Measurements from ENCODE around the gene CLIP1. TPM values are rescaled to one million over a fixed set of nuclear protein-coding genes. Genes with fewer than 3 reads are reported as not detected.

CLIP1 gene
- polyA plus RNA-seq, 1 of the 3 experiments (the other 2 are of a cell fraction), result 33.9 TPM

DNA sequence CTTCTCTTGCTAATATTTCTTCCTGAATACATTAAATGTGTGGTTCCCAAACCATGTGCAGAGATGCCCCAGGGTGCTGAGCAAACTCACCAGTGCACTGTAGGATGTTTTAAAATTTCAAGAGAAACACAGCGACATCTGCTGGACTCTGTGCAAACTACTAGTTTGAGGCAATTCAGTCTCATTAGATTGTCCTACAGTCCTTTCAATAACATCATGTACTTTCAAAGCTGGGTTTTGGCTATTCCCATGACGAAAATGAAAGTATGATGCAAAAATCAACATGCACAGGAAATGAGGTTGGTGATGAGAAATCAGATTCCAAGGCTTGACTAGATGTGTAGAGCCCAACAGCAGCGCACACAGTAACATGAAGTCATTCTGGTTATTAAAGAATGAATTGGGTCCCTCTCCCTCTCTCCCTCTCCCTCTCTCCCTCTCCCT is 66.3 kb downstream of the CLIP1 start:
- CTCF ChIA-PET, result interaction anchor here (0.5 to 4.0 kb wide), 63 partner anchors 10 to 895 kb away, joined by 3 to 50 read pairs (median 4); partner anchors contain the start of genes DIABLO and LRRC43

DNA sequence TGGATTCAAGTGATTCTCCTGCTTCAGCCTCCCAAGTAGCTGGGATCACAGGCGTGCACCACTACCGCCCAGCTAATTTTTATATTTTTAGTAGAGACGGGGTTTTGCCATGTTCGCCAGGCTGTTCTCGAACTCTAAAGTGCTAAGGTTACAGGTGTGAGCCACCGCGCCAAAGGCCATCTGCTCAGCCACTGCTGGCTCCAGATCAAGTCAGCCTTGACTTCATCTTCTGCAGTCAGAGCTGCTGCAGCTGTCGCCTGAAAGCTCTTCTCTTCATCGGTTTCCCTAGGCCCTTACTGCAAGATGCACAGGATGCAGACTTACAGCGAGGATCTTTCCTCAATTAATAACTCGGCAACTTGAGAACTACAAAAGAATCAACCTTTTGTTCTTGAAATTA is 66.8 kb downstream of the CLIP1 start:
- H3K27ac ChIP-seq (ENCODE audit: low read depth in 2 of 2, low read length in 1 of 2), result 0 out of 4 replicates have a peak overlapping the region, but pooled peaks of 1 of the 2 experiments have one; percentile 44
- peaks cover 14% of the 10 kb centered on the region for H3F3A ChIP-seq (replicated peaks; ENCODE audit: insufficient read depth)
- ChIA-PET POLR2A (interaction anchor here (0.6 kb wide), 2 partner anchors 146 to 245 kb away, joined by 3 to 4 read pairs; no protein-coding TSS in a partner anchor), CTCF (interaction anchor here (0.6 to 4.0 kb wide), 59 partner anchors 9 to 895 kb away, joined by 3 to 50 read pairs (median 5); partner anchors contain the start of genes DIABLO and LRRC43)
- DNase-seq, result peak; percentile 14
- H3K4me1 ChIP-seq (ENCODE audit: control insufficient read depth in 1 of 2, insufficient read depth in 2 of 2, low read depth in 1 of 2, low read length in 1 of 2), result peaks cover 0 to 7% of the 10 kb centered on the region in 2 experiments; a peak in 2 of 4 replicates
- no peak for TF ChIP-seq FOXJ3 (CRISPR knock-in tag; IDR thresholded peaks at IDR 0.05)
- no peak for TF ChIP-seq TEAD4 (IDR thresholded peaks at IDR 0.05; ENCODE audit: borderline replicate concordance, insufficient read depth)
- TF ChIP-seq, protein P1, sequence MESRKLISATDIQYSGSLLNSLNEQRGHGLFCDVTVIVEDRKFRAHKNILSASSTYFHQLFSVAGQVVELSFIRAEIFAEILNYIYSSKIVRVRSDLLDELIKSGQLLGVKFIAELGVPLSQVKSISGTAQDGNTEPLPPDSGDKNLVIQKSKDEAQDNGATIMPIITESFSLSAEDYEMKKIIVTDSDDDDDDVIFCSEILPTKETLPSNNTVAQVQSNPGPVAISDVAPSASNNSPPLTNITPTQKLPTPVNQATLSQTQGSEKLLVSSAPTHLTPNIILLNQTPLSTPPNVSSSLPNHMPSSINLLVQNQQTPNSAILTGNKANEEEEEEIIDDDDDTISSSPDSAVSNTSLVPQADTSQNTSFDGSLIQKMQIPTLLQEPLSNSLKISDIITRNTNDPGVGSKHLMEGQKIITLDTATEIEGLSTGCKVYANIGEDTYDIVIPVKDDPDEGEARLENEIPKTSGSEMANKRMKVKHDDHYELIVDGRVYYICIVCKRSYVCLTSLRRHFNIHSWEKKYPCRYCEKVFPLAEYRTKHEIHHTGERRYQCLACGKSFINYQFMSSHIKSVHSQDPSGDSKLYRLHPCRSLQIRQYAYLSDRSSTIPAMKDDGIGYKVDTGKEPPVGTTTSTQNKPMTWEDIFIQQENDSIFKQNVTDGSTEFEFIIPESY (IDR thresholded peaks at IDR 0.05; ENCODE audit: borderline replicate concordance, low read depth), result no peak
- peaks cover 28 to 45% of the 10 kb centered on the region in 2 experiments for H3K36me3 ChIP-seq (replicated peaks in 1 of 2; ENCODE audit: control insufficient read depth in 1 of 2, insufficient read depth in 2 of 2, low read length in 1 of 2)
- WGBS (ENCODE audit: low lambda C conversion rate), result 62% methylated on average over 5 of the region's 11 CpGs
- no peak overlapping the region for H2AFZ ChIP-seq (ENCODE audit: low read depth)
- H3K9me2 ChIP-seq, result no peaks in the 10 kb centered on the region
- H3K9me3 ChIP-seq, result no peaks in the 10 kb centered on the region
- no peaks in the 10 kb centered on the region for H3K79me2 ChIP-seq (ENCODE audit: insufficient read depth)
- H3K4me2 ChIP-seq, result no peak overlapping the region
- H3K27me3 ChIP-seq (ENCODE audit: insufficient read depth), result no peaks in the 10 kb centered on the region
- no peak overlapping the region for H3K9ac ChIP-seq
- H4K20me1 ChIP-seq (ENCODE audit: insufficient read depth), result no peaks in the 10 kb centered on the region
- no peak overlapping the region for H3K4me3 ChIP-seq (ENCODE audit: low read depth in 2 of 2, low read length in 1 of 2)

More for the DNA sequence above, 66.3 kb downstream of the CLIP1 start:
- POLR2A ChIA-PET, result no interaction called here
- Histone ChIP-seq H3K4me2 (no peak overlapping the region), H3K9ac (no peak overlapping the region), H3K79me2 (ENCODE audit: insufficient read depth) (no peaks in the 10 kb centered on the region), H3K9me2 (no peaks in the 10 kb centered on the region), H3K4me1 (ENCODE audit: control insufficient read depth in 1 of 2, insufficient read depth in 2 of 2, low read depth in 1 of 2, low read length in 1 of 2) (peaks cover 0 to 7% of the 10 kb centered on the region in 2 experiments; a peak in 2 of 4 replicates), H4K20me1 (ENCODE audit: insufficient read depth) (no peaks in the 10 kb centered on the region), H3K4me3 (ENCODE audit: low read depth in 2 of 2, low read length in 1 of 2) (no peak overlapping the region; a peak in 1 of 4 replicates), H3K27me3 (ENCODE audit: insufficient read depth) (no peaks in the 10 kb centered on the region), H3K27ac (ENCODE audit: low read depth in 2 of 2, low read length in 1 of 2) (no peak overlapping the region), H3F3A (replicated peaks; ENCODE audit: insufficient read depth) (peaks cover 9% of the 10 kb centered on the region), H3K9me3 (no peaks in the 10 kb centered on the region), H2AFZ (ENCODE audit: low read depth) (no peak overlapping the region), H3K36me3 (replicated peaks in 1 of 2; ENCODE audit: control insufficient read depth in 1 of 2, insufficient read depth in 2 of 2, low read length in 1 of 2) (peaks cover 33 to 44% of the 10 kb centered on the region in 2 experiments)
- peak; percentile 77 for DNase-seq
- 37% methylated on average over 3 of the region's 3 CpGs for WGBS (ENCODE audit: low lambda C conversion rate)
- TF ChIP-seq RAD21 (IDR thresholded peaks at IDR 0.05; ENCODE audit: low read length) (peak; percentile 86), POLR2AphosphoS5 (IDR thresholded peaks at IDR 0.05; ENCODE audit: low read depth, low read length) (no peak), SMC3 (IDR thresholded peaks at IDR 0.05; ENCODE audit: low read depth, low read length) (peak; percentile 65; the same call in 1 of the 2 replicates), MXI1 (IDR thresholded peaks at IDR 0.05; ENCODE audit: low read depth, low read length) (peak; percentile 75; the same call in 1 of the 2 replicates), CHD2 (IDR thresholded peaks at IDR 0.05; ENCODE audit: low read length, partially characterized antibody) (no peak), RCOR1 (IDR thresholded peaks at IDR 0.05; ENCODE audit: low read length) (0 out of 2 replicates have a peak, but pooled peaks have one; percentile 24)
- TF ChIP-seq, protein P2, sequence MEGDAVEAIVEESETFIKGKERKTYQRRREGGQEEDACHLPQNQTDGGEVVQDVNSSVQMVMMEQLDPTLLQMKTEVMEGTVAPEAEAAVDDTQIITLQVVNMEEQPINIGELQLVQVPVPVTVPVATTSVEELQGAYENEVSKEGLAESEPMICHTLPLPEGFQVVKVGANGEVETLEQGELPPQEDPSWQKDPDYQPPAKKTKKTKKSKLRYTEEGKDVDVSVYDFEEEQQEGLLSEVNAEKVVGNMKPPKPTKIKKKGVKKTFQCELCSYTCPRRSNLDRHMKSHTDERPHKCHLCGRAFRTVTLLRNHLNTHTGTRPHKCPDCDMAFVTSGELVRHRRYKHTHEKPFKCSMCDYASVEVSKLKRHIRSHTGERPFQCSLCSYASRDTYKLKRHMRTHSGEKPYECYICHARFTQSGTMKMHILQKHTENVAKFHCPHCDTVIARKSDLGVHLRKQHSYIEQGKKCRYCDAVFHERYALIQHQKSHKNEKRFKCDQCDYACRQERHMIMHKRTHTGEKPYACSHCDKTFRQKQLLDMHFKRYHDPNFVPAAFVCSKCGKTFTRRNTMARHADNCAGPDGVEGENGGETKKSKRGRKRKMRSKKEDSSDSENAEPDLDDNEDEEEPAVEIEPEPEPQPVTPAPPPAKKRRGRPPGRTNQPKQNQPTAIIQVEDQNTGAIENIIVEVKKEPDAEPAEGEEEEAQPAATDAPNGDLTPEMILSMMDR (IDR thresholded peaks at IDR 0.05), result peak; percentile 88
